Measurements from ENCODE around the gene B3GNT7. TPM values are rescaled to one million over a fixed set of nuclear protein-coding genes. Genes with fewer than 3 reads are reported as not detected.
"Not testable (repeated sequence)": the region's sequence is repeated elsewhere in the genome, so short reads cannot be mapped to it uniquely, and the experiment has no call there.

The B3GNT7 gene
- total and polyA plus RNA-seq, 7 donors = 2.9 to 40.9 (median 5.0) TPM

- Histone ChIP-seq H3K9me3 (no peaks in the 10 kb centered on the region), H3K27me3 (no peaks in the 10 kb centered on the region), H3K4me3 (no peak overlapping the region), H3K4me1 (no peaks in the 10 kb centered on the region), H3K36me3 (peaks cover 0 to 16% (median 2%) of the 10 kb centered on the region in 4 donors), H3K27ac (no peak overlapping the region)
- intact Hi-C loops (cut with DNase I) = no loop called here
- 91 to 96% methylated on average over 8 of the region's 8 CpGs for WGBS, 2 donors
- TF ChIP-seq EP300 (IDR thresholded peaks at IDR 0.05) (no peak), CTCF (IDR thresholded peaks at IDR 0.05) (no peak), POLR2A (IDR thresholded peaks at IDR 0.05) (no peak), POLR2AphosphoS5 (IDR thresholded peaks at IDR 0.05) (no peak)
- DNase-seq = no peak
Measured at GRCh38 chr2:231373184-231373583, 22.3 kb upstream of the B3GNT7 start.

GRCh38 chr2:231373786-231374349, 21.6 kb upstream of the B3GNT7 start:
- Histone ChIP-seq H3K9me3 (no peaks in the 10 kb centered on the region), H3K4me3 (no peak overlapping the region), H3K4me1 (no peaks in the 10 kb centered on the region), H3K27ac (no peak overlapping the region), H3K36me3 (peaks cover 0 to 16% (median 2%) of the 10 kb centered on the region in 4 donors), H3K27me3 (no peaks in the 10 kb centered on the region)
- intact Hi-C loops (cut with DNase I) = no loop called here
- DNase-seq = no peak
- WGBS, 2 donors = 59 to 83% methylated on average over 9 of the region's 9 CpGs
- no peak for TF ChIP-seq CTCF (IDR thresholded peaks at IDR 0.05)
- TF ChIP-seq EP300 (IDR thresholded peaks at IDR 0.05) = no peak
- TF ChIP-seq POLR2AphosphoS5 (IDR thresholded peaks at IDR 0.05) = no peak
- TF ChIP-seq POLR2A (IDR thresholded peaks at IDR 0.05) = no peak

GRCh38 chr2:231374771-231375170, 20.7 kb upstream of the B3GNT7 start:
- intact Hi-C loops (cut with DNase I) = no loop called here
- DNase-seq = no peak
- Histone ChIP-seq H3K27ac (no peak overlapping the region), H3K36me3 (peaks cover 0 to 16% (median 2%) of the 10 kb centered on the region in 4 donors), H3K4me3 (no peak overlapping the region), H3K9me3 (no peaks in the 10 kb centered on the region), H3K27me3 (no peaks in the 10 kb centered on the region), H3K4me1 (no peaks in the 10 kb centered on the region)
- WGBS, 2 donors = 98 to 100% methylated on average over 2 of the region's 2 CpGs
- no peak for TF ChIP-seq POLR2A (IDR thresholded peaks at IDR 0.05)
- TF ChIP-seq EP300 (IDR thresholded peaks at IDR 0.05) = no peak
- no peak for TF ChIP-seq POLR2AphosphoS5 (IDR thresholded peaks at IDR 0.05)
- TF ChIP-seq CTCF (IDR thresholded peaks at IDR 0.05) = no peak

GRCh38 chr2:231375994-231376615, 19.4 kb upstream of the B3GNT7 start:
- H3K4me1 ChIP-seq; intact Hi-C loops (cut with DNase I); DNase-seq; H3K9me3 ChIP-seq; H3K4me3 ChIP-seq; H3K27me3 ChIP-seq; H3K36me3 ChIP-seq; H3K27ac ChIP-seq: not testable (repeated sequence)
- WGBS, 2 donors = 74 to 80% methylated on average over 11 of the region's 11 CpGs

- Histone ChIP-seq H3K9me3 (no peaks in the 10 kb centered on the region), H3K36me3 (peaks cover 0 to under 1% (median 0%) of the 10 kb centered on the region in 4 donors), H3K4me1 (no peaks in the 10 kb centered on the region), H3K27me3 (no peaks in the 10 kb centered on the region), H3K27ac (no peak overlapping the region), H3K4me3 (no peak overlapping the region)
- DNase-seq = no peak
- TF ChIP-seq CTCF (IDR thresholded peaks at IDR 0.05) (no peak), EP300 (IDR thresholded peaks at IDR 0.05) (no peak), POLR2AphosphoS5 (IDR thresholded peaks at IDR 0.05) (no peak), POLR2A (IDR thresholded peaks at IDR 0.05) (no peak)
- intact Hi-C loops (cut with DNase I) = no loop called here
- 85 to 92% methylated on average over 8 of the region's 8 CpGs for WGBS, 2 donors
Measured at GRCh38 chr2:231376857-231377256, 18.7 kb upstream of the B3GNT7 start.
